OCI-LY3 (cell line): ENCODE results near the gene ZDHHC19.
"Not testable (repeated sequence)": the region's sequence is repeated elsewhere in the genome, so short reads cannot be mapped to it uniquely, and the experiment has no call there.

Source experiments
- H2AFZ ChIP-seq: fragments of 200-600, 300-600 bp; shearing (Covaris generic); 2 replicates; pipeline ENCODE4 v1.6.0; 2014; ENCODE audit warnings: antibody characterized with exemption, low read depth, low read length
- H3K27ac ChIP-seq: fragments of 200-600, 300-600 bp; sonication (generic); 2 replicates; pipeline ENCODE4 v1.5.1; 2014; ENCODE audit warnings: mild to moderate bottlenecking, low read length, moderate library complexity, mixed read lengths
- H3K27me3 ChIP-seq: fragments of 200-600, 300-600 bp; sonication (generic); 2 replicates; pipeline ENCODE4 v1.6.1; 2014; ENCODE audit warnings: low read depth, low read length, mixed read lengths
- H3K36me3 ChIP-seq: fragments of 200-600, 300-600 bp; sonication (generic); replicated peaks from 2 replicates; pipeline ENCODE3; 2014; ENCODE audit warnings: low read depth, low read length, mixed read lengths
- H3K4me1 ChIP-seq: fragments of 300-600, 200-600 bp; sonication (generic); 2 replicates; pipeline ENCODE4 v1.6.1; 2014; ENCODE audit warnings: low read length, mixed read lengths
- H3K4me2 ChIP-seq: fragments of 200-600, 300-600 bp; sonication (generic); 2 replicates; pipeline ENCODE4 v1.6.1; 2014; ENCODE audit warnings: low read length, mixed read lengths
- H3K4me3 ChIP-seq: fragments of 300-600, 200-600 bp; sonication (generic); 2 replicates; pipeline ENCODE4 v1.5.1; 2014; ENCODE audit warnings: antibody characterized with exemption, mild to moderate bottlenecking, low read length, moderate library complexity
- H3K79me2 ChIP-seq: fragments of 300-600, 200-600 bp; shearing (Covaris generic); 2 replicates; pipeline ENCODE4 v1.6.1; 2014; ENCODE audit warnings: mild to moderate bottlenecking, low read length, mixed read lengths
- H3K9ac ChIP-seq: fragments of 300-600, 200-600 bp; shearing (Covaris generic); 2 replicates; pipeline ENCODE4 v1.6.0; 2014; ENCODE audit warnings: mild to moderate bottlenecking, low read length, moderate library complexity
- H3K9me3 ChIP-seq: fragments of 200-600, 300-600 bp; shearing (Covaris generic); 2 replicates; pipeline ENCODE4 v1.6.1; 2014; ENCODE audit warnings: low read length, mixed read lengths; ENCODE audit not compliant: insufficient read depth
- H4K20me1 ChIP-seq: fragments of 200-600, 300-600 bp; sonication (generic); 2 replicates; pipeline ENCODE4 v1.6.1; 2016; ENCODE audit warnings: low read length, mixed read lengths; ENCODE audit not compliant: insufficient read depth
- CTCF ChIP-seq: fragments of 200-600, 300-600 bp; sonication (generic); IDR thresholded peaks from 2 replicates; pipeline ENCODE4 v1.5.1; 2014; ENCODE audit warnings: antibody characterized with exemption, low read length, low read depth
- EZH2phosphoT487 ChIP-seq: fragments of 200-600 bp; shearing (Covaris generic); IDR thresholded peaks from 2 replicates; pipeline ENCODE4 v1.6.1; 2018; ENCODE audit warnings: antibody characterized with exemption, mixed run types, low read depth

Gene ZDHHC19

DNA sequence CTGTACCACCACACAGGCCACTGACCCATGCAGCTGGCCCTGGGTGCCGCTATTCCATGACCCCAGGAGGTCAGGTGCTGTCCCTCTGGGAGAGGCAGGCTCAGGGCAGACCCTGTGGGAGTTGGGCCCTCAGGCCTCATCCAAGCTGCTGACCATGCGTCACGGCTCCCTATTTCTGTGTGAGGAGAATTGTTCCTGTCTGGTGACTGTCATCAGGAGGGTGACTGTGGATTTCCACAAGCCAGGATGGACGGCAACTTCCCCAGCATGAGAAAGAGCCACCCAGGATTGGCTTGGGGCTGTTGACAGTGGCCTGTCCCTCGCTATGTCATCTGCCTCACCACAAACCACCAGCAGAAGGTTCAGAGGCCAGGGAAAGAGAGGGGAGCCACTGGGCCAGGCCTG, 41.4 kb downstream of the ZDHHC19 start:
- Histone ChIP-seq H3K4me1 (peaks cover 19% of the 10 kb centered on the region), H3K4me2 (no peak overlapping the region), H3K4me3 (no peak overlapping the region), H3K79me2 (no peaks in the 10 kb centered on the region), H4K20me1 (no peaks in the 10 kb centered on the region), H2AFZ (no peak overlapping the region), H3K36me3 (peaks cover 3% of the 10 kb centered on the region), H3K9ac (no peak overlapping the region), H3K27ac (no peak overlapping the region; the same call in 1 of the 2 replicates), H3K27me3 (no peaks in the 10 kb centered on the region), H3K9me3 (peaks cover 4% of the 10 kb centered on the region; the same call in 1 of the 2 replicates)
- TF ChIP-seq CTCF (no peak), EZH2phosphoT487 (no peak)

DNA sequence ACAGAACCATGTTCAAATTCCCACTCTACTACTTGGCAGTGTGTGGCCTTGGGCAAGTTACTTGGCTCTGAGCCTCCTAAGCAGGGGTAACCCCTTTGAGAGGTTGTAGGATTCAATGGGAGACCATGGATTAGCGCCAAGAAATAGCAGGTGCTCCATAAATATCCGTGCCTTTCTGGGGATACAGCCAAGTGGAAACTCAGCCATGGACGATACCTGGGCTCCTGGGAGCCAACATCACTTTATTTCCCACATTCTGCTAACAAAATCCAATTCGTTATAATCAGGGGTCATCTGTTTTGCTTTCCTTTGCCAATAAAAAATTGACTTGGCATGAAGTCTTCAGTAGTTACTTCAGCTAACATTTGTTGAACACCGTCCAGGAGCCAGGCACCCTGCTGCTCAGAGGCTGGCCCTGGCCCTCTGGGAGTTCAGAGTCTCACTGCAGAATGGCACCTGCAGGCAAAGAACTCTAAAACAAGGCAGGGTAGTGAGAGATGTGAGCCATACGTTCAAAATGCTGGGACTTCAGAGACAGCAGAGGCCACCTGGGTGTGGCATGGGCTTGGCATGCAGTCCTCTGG, 42.3 kb downstream of the ZDHHC19 start:
- no peak overlapping the region for H3K4me2 ChIP-seq
- H3K9ac ChIP-seq = no peak overlapping the region
- no peak overlapping the region for H2AFZ ChIP-seq
- peaks cover 19% of the 10 kb centered on the region for H3K4me1 ChIP-seq
- peak overlapping the region; percentile 26; the same call in 1 of the 2 replicates for H3K27ac ChIP-seq
- H3K36me3 ChIP-seq = peaks cover 3% of the 10 kb centered on the region
- H3K9me3 ChIP-seq = peaks cover 4% of the 10 kb centered on the region; the same call in 1 of the 2 replicates
- no peaks in the 10 kb centered on the region for H3K27me3 ChIP-seq
- no peaks in the 10 kb centered on the region for H3K79me2 ChIP-seq
- H4K20me1 ChIP-seq = no peaks in the 10 kb centered on the region
- TF ChIP-seq CTCF (no peak), EZH2phosphoT487 (no peak)
- H3K4me3 ChIP-seq = no peak overlapping the region

GRCh38 chr3:196166741-196167140, 44.5 kb downstream of the ZDHHC19 start:
- Histone ChIP-seq H3K4me3 (no peak overlapping the region), H3K36me3 (peaks cover 3% of the 10 kb centered on the region), H3K4me2 (no peak overlapping the region), H3K27ac (no peak overlapping the region), H2AFZ (no peak overlapping the region), H3K9me3 (peaks cover 4% of the 10 kb centered on the region; the same call in 1 of the 2 replicates), H4K20me1 (no peaks in the 10 kb centered on the region), H3K4me1 (peaks cover 19% of the 10 kb centered on the region), H3K27me3 (no peaks in the 10 kb centered on the region), H3K9ac (no peak overlapping the region), H3K79me2 (no peaks in the 10 kb centered on the region)
- no peak for TF ChIP-seq CTCF
- TF ChIP-seq EZH2phosphoT487 = no peak

- no peak overlapping the region for H3K9ac ChIP-seq
- no peak overlapping the region for H2AFZ ChIP-seq
Observed at GRCh38 chr3:196165850-196166249, 45.4 kb downstream of the ZDHHC19 start.

GRCh38 chr3:196165006-196165575, 46.1 kb downstream of the ZDHHC19 start:
- peaks cover 18% of the 10 kb centered on the region for H3K4me1 ChIP-seq
- not testable (repeated sequence) for H3K4me2 ChIP-seq, H3K4me3 ChIP-seq, H4K20me1 ChIP-seq, H3K9ac ChIP-seq, H3K36me3 ChIP-seq, H3K9me3 ChIP-seq, H2AFZ ChIP-seq, H3K79me2 ChIP-seq, H3K27ac ChIP-seq, H3K27me3 ChIP-seq

More at GRCh38 chr3:196165850-196166249, 45.4 kb downstream of the ZDHHC19 start:
- H3K27ac ChIP-seq = no peak overlapping the region
- no peaks in the 10 kb centered on the region for H3K79me2 ChIP-seq
- TF ChIP-seq EZH2phosphoT487 (no peak), CTCF (no peak)
- no peaks in the 10 kb centered on the region for H3K27me3 ChIP-seq
- no peak overlapping the region for H3K4me2 ChIP-seq
- peaks cover 15% of the 10 kb centered on the region for H3K4me1 ChIP-seq
- no peaks in the 10 kb centered on the region for H3K36me3 ChIP-seq
- H3K4me3 ChIP-seq = no peak overlapping the region
- H4K20me1 ChIP-seq = no peaks in the 10 kb centered on the region
- H3K9me3 ChIP-seq = no peaks in the 10 kb centered on the region; the same call in 1 of the 2 replicates
